Naive thymus-derived CD4-positive, alpha-beta T cell (primary cell): Measurements from ENCODE around the gene CCDC171. TPM values are rescaled to one million over a fixed set of nuclear protein-coding genes. Genes with fewer than 3 reads are reported as not detected.

Source experiments
- ATAC-seq: fragments of 150-1000 bp; cut with Tn5 transposase; 2 replicates; pipeline ENCODE4 v1.10.0; 2021; ENCODE audit warnings: mild to moderate bottlenecking, moderate library complexity
- CTCF ChIA-PET: fragments of 350-600 bp; sonication (Branson Sonifier 250); formaldehyde crosslinking; loops from one replicate; lab custom pipeline; 2021; ENCODE audit warnings: antibody characterized with exemption; lab: Charles Lee
- POLR2A ChIA-PET: fragments of 350-600 bp; sonication (Branson Sonifier 250); formaldehyde crosslinking; loops from one replicate; lab custom pipeline; 2021; ENCODE audit warnings: antibody characterized with exemption, inconsistent platforms; lab: Charles Lee
- DNase-seq, 9 donors: peaks; one replicate each; pipeline versions ENCODE4 v3.0.0 to v3.0.0-alpha.2; 2020 to 2022; ENCODE audit warnings: mixed read lengths in 1 of 9
- H3K27ac ChIP-seq: one replicate; pipeline ENCODE4 v1.7.0; 2013; ENCODE audit warnings: mild to moderate bottlenecking, low read depth, low read length, moderate library complexity
- H3K27me3 ChIP-seq, 2 donors: one replicate each; pipeline ENCODE4 v1.7.0; 2013; ENCODE audit warnings: low read length in 2 of 2, mild to moderate bottlenecking in 2 of 2, moderate library complexity in 2 of 2; ENCODE audit not compliant: control insufficient read depth in 2 of 2, insufficient read depth in 2 of 2
- H3K36me3 ChIP-seq, 3 experiments: 1 replicate in 2 of 3; 2 replicates in 1 of 3; pipeline ENCODE4 v1.7.0; 2013; ENCODE audit warnings: low read length in 3 of 3, mild to moderate bottlenecking in 3 of 3, moderate library complexity in 1 of 3; ENCODE audit not compliant: insufficient read depth in 3 of 3, control insufficient read depth in 2 of 3
- H3K4me1 ChIP-seq, 2 donors: one replicate each; pipeline ENCODE4 v1.7.0; 2013; ENCODE audit warnings: low read length in 2 of 2, mild to moderate bottlenecking in 2 of 2, moderate library complexity in 1 of 2; ENCODE audit not compliant: control insufficient read depth in 2 of 2, insufficient read depth in 2 of 2
- H3K4me3 ChIP-seq: 2 replicates; pipeline ENCODE4 v1.7.0; 2013; ENCODE audit warnings: mild to moderate bottlenecking, low read length
- H3K9me3 ChIP-seq, 3 experiments: 1 replicate in 2 of 3; 2 replicates in 1 of 3; pipeline ENCODE4 v1.7.0; 2013; ENCODE audit warnings: low read length in 3 of 3; ENCODE audit not compliant: control insufficient read depth in 2 of 3
- H3K27ac Mint-ChIP-seq, 9 donors: one replicate each; pipeline ENCODE4 v1.8.0; 2020 to 2022; ENCODE audit warnings: mixed read lengths in 9 of 9, mild to moderate bottlenecking in 8 of 9, moderate library complexity in 5 of 9, inconsistent platforms in 2 of 9
- H3K27me3 Mint-ChIP-seq, 5 donors: one replicate each; pipeline ENCODE4 v1.8.0; 2021 to 2022; ENCODE audit warnings: mixed read lengths in 5 of 5, mild to moderate bottlenecking in 1 of 5
- H3K36me3 Mint-ChIP-seq, 5 donors: one replicate each; pipeline ENCODE4 v1.8.0; 2020 to 2022; ENCODE audit warnings: mixed read lengths in 5 of 5, mild to moderate bottlenecking in 3 of 5, inconsistent platforms in 1 of 5
- H3K4me1 Mint-ChIP-seq, 7 donors: one replicate each; pipeline ENCODE4 v1.8.0; 2020 to 2022; ENCODE audit warnings: mixed read lengths in 7 of 7, mild to moderate bottlenecking in 3 of 7, inconsistent platforms in 1 of 7
- H3K4me3 Mint-ChIP-seq, 10 donors: one replicate each; pipeline ENCODE4 v1.8.0; 2020 to 2022; ENCODE audit warnings: mild to moderate bottlenecking in 10 of 10, mixed read lengths in 10 of 10, moderate library complexity in 6 of 10, inconsistent platforms in 2 of 10
- H3K9me3 Mint-ChIP-seq, 11 donors: one replicate each; pipeline ENCODE4 v1.8.0; 2020 to 2022; ENCODE audit warnings: mixed read lengths in 11 of 11, mild to moderate bottlenecking in 4 of 11, inconsistent platforms in 1 of 11, moderate library complexity in 1 of 11
- intact Hi-C, 2 donors: fragments of 100-400 bp; cut with micrococcal nuclease; formaldehyde crosslinking; loops; one replicate each; pipeline ENCODE4 v1.15.1; 2023
- polyA plus RNA-seq, 2 donors: library from polyadenylated mRNA; unstranded; fragments of 300-500 nt; fragmentation: Illumina TruSeq; gene quantifications; one replicate each; pipeline ENCODE4 v1.2.3, GENCODE V29; 2021
- total RNA-seq, 6 experiments: library from RNA in 5 of 6; stranded (reverse) in 5 of 6; gene quantifications; 1 replicate in 5 of 6; 2 replicates in 1 of 6; pipeline ENCODE4 v1.2.3 and lab custom pipeline; 2021 to 2026

The CCDC171 gene
- total and polyA plus RNA-seq, 7 experiments from 2014 or later: 0.19 to 3.7 (median 1.1) TPM

GRCh38 chr9:15735083-15735857 lies 182.4 kb downstream of the CCDC171 start:
- no peaks in the 10 kb centered on the region for H3K27me3 ChIP-seq
- intact Hi-C loops: no loop called here
- H3K36me3 ChIP-seq: no peaks in the 10 kb centered on the region
- ATAC-seq: no peak
- Mint-ChIP-seq H3K9me3 (no peaks in the 10 kb centered on the region), H3K36me3 (no peaks in the 10 kb centered on the region), H3K27ac (no peak overlapping the region), H3K4me3 (no peak overlapping the region), H3K27me3 (no peaks in the 10 kb centered on the region), H3K4me1 (no peaks in the 10 kb centered on the region)
- no peak for DNase-seq
- POLR2A ChIA-PET: no interaction called here
- H3K27ac ChIP-seq: no peak overlapping the region
- no peak overlapping the region for H3K4me3 ChIP-seq
- CTCF ChIA-PET: no interaction called here
- no peaks in the 10 kb centered on the region for H3K4me1 ChIP-seq
- H3K9me3 ChIP-seq: no peaks in the 10 kb centered on the region

- H3K9me3 ChIP-seq: no peaks in the 10 kb centered on the region
- DNase-seq (no peak), ATAC-seq (no peak)
- no peaks in the 10 kb centered on the region for H3K4me1 ChIP-seq
- CTCF ChIA-PET: no interaction called here
- H3K27me3 Mint-ChIP-seq: no peaks in the 10 kb centered on the region
- intact Hi-C loops: no loop called here
- no peaks in the 10 kb centered on the region for H3K36me3 ChIP-seq
- no peak overlapping the region for H3K27ac ChIP-seq
- H3K4me3 ChIP-seq: no peak overlapping the region
- no peak overlapping the region for H3K27ac Mint-ChIP-seq
- H3K4me1 Mint-ChIP-seq: no peaks in the 10 kb centered on the region
- no peaks in the 10 kb centered on the region for H3K27me3 ChIP-seq
- POLR2A ChIA-PET: no interaction called here
- H3K4me3 Mint-ChIP-seq: no peak overlapping the region
- H3K9me3 Mint-ChIP-seq: peaks cover 0 to 1% (median 0%) of the 10 kb centered on the region in 11 donors
- no peaks in the 10 kb centered on the region for H3K36me3 Mint-ChIP-seq
Measured at GRCh38 chr9:15736569-15736968, 183.7 kb downstream of the CCDC171 start.

- peaks cover 0 to 5% (median 0%) of the 10 kb centered on the region in 5 donors for H3K36me3 Mint-ChIP-seq
- intact Hi-C loops: no loop called here
- ATAC-seq (no peak), DNase-seq (no peak)
- H3K9me3 Mint-ChIP-seq: peaks cover 0 to 6% (median 0%) of the 10 kb centered on the region in 11 donors
- Histone ChIP-seq H3K9me3 (no peaks in the 10 kb centered on the region), H3K27me3 (no peaks in the 10 kb centered on the region), H3K27ac (no peak overlapping the region), H3K4me1 (no peaks in the 10 kb centered on the region), H3K36me3 (no peaks in the 10 kb centered on the region), H3K4me3 (no peak overlapping the region)
- no peaks in the 10 kb centered on the region for H3K4me1 Mint-ChIP-seq
- H3K27me3 Mint-ChIP-seq: no peaks in the 10 kb centered on the region
- POLR2A ChIA-PET: no interaction called here
- no peak overlapping the region for H3K4me3 Mint-ChIP-seq
- H3K27ac Mint-ChIP-seq: no peak overlapping the region
- CTCF ChIA-PET: no interaction called here
Measured at GRCh38 chr9:15738011-15738410, 185.2 kb downstream of the CCDC171 start.

DNA sequence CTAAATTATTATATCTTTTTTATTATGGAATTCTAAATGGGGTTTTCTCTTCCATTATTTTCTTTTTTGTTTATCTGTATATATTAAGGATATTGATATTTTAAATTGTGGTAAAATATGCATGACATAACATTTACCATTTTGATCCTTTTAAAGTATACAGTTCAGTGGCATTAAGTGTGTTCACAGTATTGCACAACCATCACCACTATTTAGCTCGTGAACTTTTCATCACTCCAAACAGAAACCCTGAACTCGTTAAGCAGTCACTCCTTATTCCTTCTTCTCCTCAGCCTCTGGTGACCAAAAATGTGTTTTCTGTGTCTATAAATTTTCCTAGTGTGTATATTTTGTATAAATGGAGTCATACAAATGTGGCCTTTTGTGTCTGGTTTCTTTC lies 188.2 kb downstream of the CCDC171 start:
- no peak overlapping the region for H3K27ac ChIP-seq
- H3K4me1 ChIP-seq: no peaks in the 10 kb centered on the region
- H3K4me1 Mint-ChIP-seq: no peaks in the 10 kb centered on the region
- H3K9me3 ChIP-seq: no peaks in the 10 kb centered on the region
- no peak overlapping the region for H3K4me3 ChIP-seq
- no peaks in the 10 kb centered on the region for H3K27me3 ChIP-seq
- H3K4me3 Mint-ChIP-seq: no peak overlapping the region
- intact Hi-C loops: no loop called here
- H3K27ac Mint-ChIP-seq: no peak overlapping the region
- peaks cover 0 to 10% (median 4%) of the 10 kb centered on the region in 5 donors for H3K36me3 Mint-ChIP-seq
- DNase-seq (no peak), ATAC-seq (no peak)
- H3K36me3 ChIP-seq: no peaks in the 10 kb centered on the region
- H3K9me3 Mint-ChIP-seq: peaks cover 0 to 6% (median 0%) of the 10 kb centered on the region in 11 donors
- ChIA-PET POLR2A (no interaction called here), CTCF (no interaction called here)
- H3K27me3 Mint-ChIP-seq: no peaks in the 10 kb centered on the region

DNA sequence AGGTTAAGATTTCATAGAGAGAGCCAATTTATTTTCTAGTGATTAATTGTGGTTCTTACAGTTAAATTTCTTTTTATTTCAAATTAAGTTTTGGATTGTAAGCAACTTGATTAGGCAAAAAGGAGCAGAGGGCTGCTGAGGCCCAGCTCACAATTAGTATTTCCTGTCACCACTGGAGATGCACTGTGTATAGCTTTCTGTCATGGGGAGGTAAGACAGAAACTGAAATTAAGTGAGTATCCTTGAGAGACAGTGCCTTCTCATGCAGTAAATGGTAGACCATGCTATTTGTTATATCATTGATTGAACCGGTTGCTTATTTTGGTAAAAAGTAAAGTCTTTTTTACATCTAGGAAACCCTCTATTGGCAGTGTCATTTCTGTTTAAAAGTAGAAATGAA lies 190.7 kb downstream of the CCDC171 start:
- peaks cover 0 to 12% (median 6%) of the 10 kb centered on the region in 11 donors for H3K9me3 Mint-ChIP-seq
- Histone ChIP-seq H3K27me3 (no peaks in the 10 kb centered on the region), H3K27ac (no peak overlapping the region), H3K9me3 (no peaks in the 10 kb centered on the region), H3K4me1 (no peaks in the 10 kb centered on the region), H3K4me3 (no peak overlapping the region), H3K36me3 (no peaks in the 10 kb centered on the region)
- intact Hi-C loops: no loop called here
- ChIA-PET POLR2A (no interaction called here), CTCF (no interaction called here)
- DNase-seq: no peak
- no peaks in the 10 kb centered on the region for H3K4me1 Mint-ChIP-seq
- H3K27me3 Mint-ChIP-seq: peaks cover 0 to 11% (median 0%) of the 10 kb centered on the region in 5 donors
- no peak overlapping the region for H3K27ac Mint-ChIP-seq
- no peak overlapping the region for H3K4me3 Mint-ChIP-seq
- peaks cover 0 to 21% (median 9%) of the 10 kb centered on the region in 5 donors for H3K36me3 Mint-ChIP-seq
- no peak for ATAC-seq

- ChIA-PET CTCF (no interaction called here), POLR2A (no interaction called here)
- H3K4me1 ChIP-seq: no peaks in the 10 kb centered on the region
- intact Hi-C loops: no loop called here
- H3K36me3 ChIP-seq: no peaks in the 10 kb centered on the region
- Mint-ChIP-seq H3K9me3 (peaks cover 0 to 17% (median 6%) of the 10 kb centered on the region in 11 donors), H3K27ac (no peak overlapping the region), H3K36me3 (peaks cover 0 to 21% (median 9%) of the 10 kb centered on the region in 5 donors), H3K27me3 (peaks cover 0 to 13% (median 0%) of the 10 kb centered on the region in 5 donors), H3K4me3 (no peak overlapping the region), H3K4me1 (no peaks in the 10 kb centered on the region)
- DNase-seq (no peak), ATAC-seq (no peak)
- H3K9me3 ChIP-seq: no peaks in the 10 kb centered on the region
- H3K27me3 ChIP-seq: no peaks in the 10 kb centered on the region
- no peak overlapping the region for H3K4me3 ChIP-seq
- H3K27ac ChIP-seq: no peak overlapping the region
Measured at GRCh38 chr9:15744196-15744595, 191.4 kb downstream of the CCDC171 start.

DNA sequence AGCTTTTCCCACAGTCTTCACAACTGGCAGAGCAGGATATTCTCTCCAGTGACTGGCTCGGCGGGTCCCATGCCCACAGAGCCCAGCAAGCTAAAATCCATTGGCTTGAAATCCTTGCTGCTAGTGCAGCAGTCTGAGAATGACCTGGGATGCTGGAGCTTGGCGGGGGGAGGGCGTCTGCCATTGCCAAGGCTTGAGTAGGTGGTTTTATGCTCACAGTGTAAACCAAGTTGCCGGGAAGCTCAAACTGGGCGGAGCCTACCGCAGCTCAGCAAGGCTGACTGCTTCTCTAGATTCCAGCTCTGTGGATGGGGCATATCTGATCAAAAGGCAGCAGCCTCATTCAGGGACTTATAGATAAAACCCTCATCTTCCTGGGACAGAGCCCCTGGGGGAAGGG lies 194.1 kb downstream of the CCDC171 start:
- no peaks in the 10 kb centered on the region for H3K27me3 ChIP-seq
- CTCF ChIA-PET: no interaction called here
- H3K4me3 ChIP-seq: no peak overlapping the region
- Mint-ChIP-seq H3K36me3 (peaks cover 0 to 21% (median 9%) of the 10 kb centered on the region in 5 donors), H3K27me3 (peaks cover 0 to 17% (median 0%) of the 10 kb centered on the region in 5 donors), H3K9me3 (peaks cover 0 to 17% (median 9%) of the 10 kb centered on the region in 11 donors), H3K4me1 (no peaks in the 10 kb centered on the region), H3K27ac (no peak overlapping the region), H3K4me3 (no peak overlapping the region)
- intact Hi-C loops: no loop called here
- ATAC-seq (no peak), DNase-seq (no peak)
- H3K36me3 ChIP-seq: no peaks in the 10 kb centered on the region
- H3K4me1 ChIP-seq: no peaks in the 10 kb centered on the region
- no peaks in the 10 kb centered on the region for H3K9me3 ChIP-seq
- no peak overlapping the region for H3K27ac ChIP-seq
- POLR2A ChIA-PET: no interaction called here
